ENCODE measurements around the gene PTPRC.

DNA sequence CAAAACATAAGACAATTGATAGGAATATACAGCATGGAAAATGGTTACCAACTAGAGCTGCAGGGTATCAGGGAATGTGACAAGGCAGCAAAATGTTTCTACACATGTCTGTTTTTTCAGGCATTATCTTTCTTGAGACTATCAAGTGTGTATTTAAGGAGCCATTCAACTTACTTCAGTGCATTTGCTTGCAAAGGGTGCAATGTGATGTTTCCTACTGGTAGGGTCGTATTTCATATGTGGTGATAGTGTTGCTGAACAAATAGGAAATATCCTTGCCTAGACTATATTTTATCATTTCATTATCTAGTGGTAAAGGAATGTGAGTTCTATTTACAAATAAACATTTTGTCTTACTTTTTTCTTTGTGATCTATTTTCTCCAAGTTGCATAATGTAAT is 42.4 kb downstream of the PTPRC start:
- TF ChIP-seq YY1 (IDR thresholded peaks at IDR 0.05; ENCODE audit: low read depth) (no peak), TCF12 (IDR thresholded peaks at IDR 0.05; ENCODE audit: low read depth) (no peak), EP300 (IDR thresholded peaks at IDR 0.05; ENCODE audit: borderline replicate concordance) (no peak), CREB1 (IDR thresholded peaks at IDR 0.05; ENCODE audit: low read depth) (no peak)
- TF ChIP-seq, protein P1, sequence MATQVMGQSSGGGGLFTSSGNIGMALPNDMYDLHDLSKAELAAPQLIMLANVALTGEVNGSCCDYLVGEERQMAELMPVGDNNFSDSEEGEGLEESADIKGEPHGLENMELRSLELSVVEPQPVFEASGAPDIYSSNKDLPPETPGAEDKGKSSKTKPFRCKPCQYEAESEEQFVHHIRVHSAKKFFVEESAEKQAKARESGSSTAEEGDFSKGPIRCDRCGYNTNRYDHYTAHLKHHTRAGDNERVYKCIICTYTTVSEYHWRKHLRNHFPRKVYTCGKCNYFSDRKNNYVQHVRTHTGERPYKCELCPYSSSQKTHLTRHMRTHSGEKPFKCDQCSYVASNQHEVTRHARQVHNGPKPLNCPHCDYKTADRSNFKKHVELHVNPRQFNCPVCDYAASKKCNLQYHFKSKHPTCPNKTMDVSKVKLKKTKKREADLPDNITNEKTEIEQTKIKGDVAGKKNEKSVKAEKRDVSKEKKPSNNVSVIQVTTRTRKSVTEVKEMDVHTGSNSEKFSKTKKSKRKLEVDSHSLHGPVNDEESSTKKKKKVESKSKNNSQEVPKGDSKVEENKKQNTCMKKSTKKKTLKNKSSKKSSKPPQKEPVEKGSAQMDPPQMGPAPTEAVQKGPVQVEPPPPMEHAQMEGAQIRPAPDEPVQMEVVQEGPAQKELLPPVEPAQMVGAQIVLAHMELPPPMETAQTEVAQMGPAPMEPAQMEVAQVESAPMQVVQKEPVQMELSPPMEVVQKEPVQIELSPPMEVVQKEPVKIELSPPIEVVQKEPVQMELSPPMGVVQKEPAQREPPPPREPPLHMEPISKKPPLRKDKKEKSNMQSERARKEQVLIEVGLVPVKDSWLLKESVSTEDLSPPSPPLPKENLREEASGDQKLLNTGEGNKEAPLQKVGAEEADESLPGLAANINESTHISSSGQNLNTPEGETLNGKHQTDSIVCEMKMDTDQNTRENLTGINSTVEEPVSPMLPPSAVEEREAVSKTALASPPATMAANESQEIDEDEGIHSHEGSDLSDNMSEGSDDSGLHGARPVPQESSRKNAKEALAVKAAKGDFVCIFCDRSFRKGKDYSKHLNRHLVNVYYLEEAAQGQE (IDR thresholded peaks at IDR 0.05; ENCODE audit: low read depth): no peak

All from Ishikawa (cell line).